Adipose tissue (tissue), 3 donors: ENCODE measurements around the gene FAM43A. TPM values are rescaled to one million over a fixed set of nuclear protein-coding genes. Genes with fewer than 3 reads are reported as not detected.

Experiments used
- H3K27ac ChIP-seq: one replicate; pipeline ENCODE4 v1.5.1; 2013; ENCODE audit warnings: low read depth, low read length
- WGBS, 3 donors: extraction: QIAGEN DNeasy Blood & Tissue Kit; methylation state at CpG; one replicate each; pipeline ENCODE4 v1.1.7; 2013; 5-methylcytosine and 5-hydroxymethylcytosine counted together
- polyA plus RNA-seq, 3 donors: library from polyadenylated mRNA; stranded (reverse); fragments of 200-250 nt; gene quantifications; one replicate each; pipeline ENCODE4 v1.2.3, GENCODE V29; 2013
- donor health status: healthy with polysubstance abuse.
- donor health status: Bipolar disorder and iron deficiency.
- donor health status: healthy.

The FAM43A gene
- polyA plus RNA-seq: 10 to 100 TPM in 2 of 3 donors, 1 to 10 TPM in 1; 3.9 to 34.5 (median 21.4) TPM

GRCh38 chr3:194685718-194686413 lies at the start of gene FAM43A:
FAM43A (plus strand) TSS chr3:194685883; CDS start chr3:194686827, 944 bp downstream.
- 0 to 1% (median 1%) methylated on average over 68 to 70 of the region's 70 CpGs for WGBS, 3 donors
- H3K27ac ChIP-seq: no peak within 1 kb of the TSS

- H3K27ac ChIP-seq: no peak overlapping the region
- WGBS, 3 donors: 66 to 72% (median 67%) methylated on average over 3 of the region's 3 CpGs
These were observed 48.6 kb upstream of the FAM43A start for GRCh38 chr3:194637066-194637465.

- H3K27ac ChIP-seq: no peak overlapping the region
- 89 to 97% (median 95%) methylated on average over 22 of the region's 22 CpGs for WGBS, 3 donors
These were observed 47.9 kb upstream of the FAM43A start for GRCh38 chr3:194637541-194638400.

GRCh38 chr3:194638991-194639605 lies 46.6 kb upstream of the FAM43A start:
- H3K27ac ChIP-seq: no peak overlapping the region
- 93 to 94% (median 93%) methylated on average over 10 of the region's 10 CpGs for WGBS, 3 donors

GRCh38 chr3:194640829-194641228 lies 44.9 kb upstream of the FAM43A start:
- 60 to 82% (median 79%) methylated on average over 7 of the region's 7 CpGs for whole genome bisulfite sequencing, 3 donors
- H3K27ac ChIP-seq: no peak overlapping the region

- H3K27ac ChIP-seq: no peak overlapping the region
- WGBS, 3 donors: 84 to 87% (median 86%) methylated on average over 2 of the region's 2 CpGs
These were observed 42.9 kb upstream of the FAM43A start for GRCh38 chr3:194642769-194643168.

GRCh38 chr3:194647747-194648146 lies 37.9 kb upstream of the FAM43A start:
- no peak overlapping the region for H3K27ac ChIP-seq
- 84 to 90% (median 90%) methylated on average over 3 of the region's 3 CpGs for WGBS, 3 donors

GRCh38 chr3:194654443-194654842 lies 31.2 kb upstream of the FAM43A start:
- 92 to 98% (median 93%) methylated on average over 5 of the region's 5 CpGs for WGBS, 3 donors
- no peak overlapping the region for H3K27ac ChIP-seq

GRCh38 chr3:194657439-194657838 lies 28.2 kb upstream of the FAM43A start:
- WGBS, 3 donors: 76 to 94% (median 84%) methylated on average over 7 of the region's 7 CpGs
- no peak overlapping the region for H3K27ac ChIP-seq

- WGBS, 3 donors: 71 to 76% (median 75%) methylated on average over 5 of the region's 5 CpGs
These were observed 27.0 kb upstream of the FAM43A start for GRCh38 chr3:194658477-194659242.

GRCh38 chr3:194659778-194660177 lies 25.9 kb upstream of the FAM43A start:
- H3K27ac ChIP-seq: no peak overlapping the region
- 82 to 87% (median 83%) methylated on average over 7 of the region's 7 CpGs for WGBS, 3 donors

More at GRCh38 chr3:194658477-194659242, 27.0 kb upstream of the FAM43A start:
- no peak overlapping the region for H3K27ac ChIP-seq

- 34 to 55% (median 45%) methylated on average over 3 of the region's 3 CpGs for WGBS, 3 donors
- H3K27ac ChIP-seq: no peak overlapping the region
These were observed 24.3 kb upstream of the FAM43A start for GRCh38 chr3:194661374-194661773.

- WGBS, 3 donors: 65 to 90% (median 69%) methylated on average over 6 of the region's 6 CpGs
- no peak overlapping the region for H3K27ac ChIP-seq
These were observed 23.7 kb upstream of the FAM43A start for GRCh38 chr3:194661946-194662345.

- 75 to 91% (median 81%) methylated on average over 7 of the region's 7 CpGs for WGBS, 3 donors
- H3K27ac ChIP-seq: no peak overlapping the region
These were observed 20.8 kb upstream of the FAM43A start for GRCh38 chr3:194664857-194665256.

GRCh38 chr3:194667363-194667762 lies 18.3 kb upstream of the FAM43A start:
- 66 to 80% (median 73%) methylated on average over 7 of the region's 7 CpGs for WGBS, 3 donors
- no peak overlapping the region for H3K27ac ChIP-seq

- 0% methylated on average over 5 of the region's 5 CpGs for WGBS, 3 donors
- H3K27ac ChIP-seq: peak overlapping the region; percentile 78
These were observed 14.2 kb upstream of the FAM43A start for GRCh38 chr3:194671511-194671899.

- 0% methylated on average over 57 of the region's 57 CpGs for WGBS, 3 donors
- H3K27ac ChIP-seq: peak within 1 kb of the TSS; percentile 78
These were observed 13.5 kb upstream of the FAM43A start, which contains the start of gene LSG1 for GRCh38 chr3:194671900-194672808. LSG1 (minus strand) TSS chr3:194672191; CDS start chr3:194672162, 29 bp downstream.
